IPS DF 6.9 (cell line): ENCODE measurements around the gene NUDT6.

Experiments
- DNase-seq: peaks from one replicate; pipeline ENCODE4 v3.0.0-alpha.2; 2013; ENCODE audit warnings: low read depth, low spot score
- H3K27ac ChIP-seq: one replicate; pipeline ENCODE4 v1.5.1; 2013; ENCODE audit warnings: low read length, control low read depth
- H3K27me3 ChIP-seq: 2 replicates; pipeline ENCODE4 v1.6.1; 2013; ENCODE audit warnings: mild to moderate bottlenecking, low read length; ENCODE audit not compliant: control insufficient read depth, insufficient read depth
- H3K36me3 ChIP-seq: 2 replicates; pipeline ENCODE4 v1.6.1; 2013; ENCODE audit warnings: low read length; ENCODE audit not compliant: control insufficient read depth, insufficient read depth
- H3K4me1 ChIP-seq: 2 replicates; pipeline ENCODE4 v1.6.1; 2013; ENCODE audit warnings: low read length; ENCODE audit not compliant: control insufficient read depth, insufficient read depth
- H3K4me3 ChIP-seq: 2 replicates; pipeline ENCODE4 v1.5.1; 2013; ENCODE audit warnings: mild to moderate bottlenecking, low read length
- H3K9me3 ChIP-seq: 2 replicates; pipeline ENCODE4 v1.6.1; 2013; ENCODE audit warnings: low read length, inconsistent platforms; ENCODE audit not compliant: control insufficient read depth, insufficient read depth
- WGBS: extraction: QIAGEN DNeasy Blood & Tissue Kit; methylation state at CpG from one replicate; pipeline ENCODE4 v1.1.7; 2013; ENCODE audit warnings: mixed read lengths, missing lambda C conversion rate; ENCODE audit not compliant: insufficient read length, insufficient coverage; 5-methylcytosine and 5-hydroxymethylcytosine counted together

Gene NUDT6

DNA sequence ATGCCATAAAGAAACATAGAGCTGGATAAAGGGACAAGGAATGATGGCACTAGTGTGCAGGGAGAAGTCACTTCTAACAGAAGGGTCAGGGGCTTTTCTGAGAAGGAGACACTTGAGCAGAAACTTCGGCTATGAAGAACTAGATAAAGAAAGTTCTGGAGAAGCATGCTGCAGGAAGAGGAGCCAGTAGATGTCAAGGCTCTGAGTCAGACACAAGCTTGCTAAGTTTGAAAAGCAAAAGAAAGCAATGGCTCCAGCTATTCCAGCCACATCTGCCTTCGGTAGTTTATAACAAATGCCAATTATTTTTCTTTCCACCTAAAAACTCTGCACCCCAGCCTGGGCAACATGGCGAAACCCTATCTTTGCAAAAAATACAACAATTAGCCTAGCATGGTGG, 7.5 kb downstream of the NUDT6 start:
- Histone ChIP-seq H3K4me3 (no peak overlapping the region), H3K27ac (no peak overlapping the region), H3K4me1 (no peaks in the 10 kb centered on the region), H3K27me3 (no peaks in the 10 kb centered on the region), H3K9me3 (no peaks in the 10 kb centered on the region), H3K36me3 (no peaks in the 10 kb centered on the region)
- no CpG with 5 or more reads among the region's 3 CpGs for WGBS
- DNase-seq: no peak

DNA sequence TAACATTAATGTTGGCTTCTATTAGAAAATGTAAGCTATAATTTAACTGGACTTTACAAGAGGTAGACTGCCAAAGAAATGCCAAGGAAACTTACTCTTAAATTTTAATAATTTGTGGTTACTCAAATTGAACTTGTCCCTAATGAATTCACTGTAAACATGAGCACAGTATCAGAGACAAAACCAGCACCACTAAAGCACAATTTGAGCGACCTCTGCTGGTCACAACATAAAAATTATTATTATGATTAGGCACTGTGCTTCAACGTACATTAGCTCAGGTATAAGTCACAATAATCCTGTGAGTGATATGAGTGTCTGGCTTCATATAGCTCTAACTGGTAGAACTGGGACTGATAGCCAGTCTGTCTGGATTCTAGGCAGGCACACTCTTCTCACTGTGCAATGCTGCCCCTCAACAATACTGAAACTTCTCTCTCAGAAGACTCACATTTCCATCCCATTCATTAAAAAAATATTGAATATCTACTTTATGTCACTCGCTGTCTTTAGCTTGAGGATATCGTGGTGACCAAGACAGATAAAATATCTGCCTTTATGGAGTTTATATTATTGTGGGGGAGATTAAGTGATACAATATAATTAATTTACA, 8.0 kb downstream of the NUDT6 start:
- WGBS: no CpG with 5 or more reads among the region's 4 CpGs
- Histone ChIP-seq H3K27ac (no peak overlapping the region), H3K36me3 (no peaks in the 10 kb centered on the region), H3K27me3 (no peaks in the 10 kb centered on the region), H3K9me3 (no peaks in the 10 kb centered on the region), H3K4me3 (no peak overlapping the region), H3K4me1 (no peaks in the 10 kb centered on the region)
- DNase-seq: no peak

DNA sequence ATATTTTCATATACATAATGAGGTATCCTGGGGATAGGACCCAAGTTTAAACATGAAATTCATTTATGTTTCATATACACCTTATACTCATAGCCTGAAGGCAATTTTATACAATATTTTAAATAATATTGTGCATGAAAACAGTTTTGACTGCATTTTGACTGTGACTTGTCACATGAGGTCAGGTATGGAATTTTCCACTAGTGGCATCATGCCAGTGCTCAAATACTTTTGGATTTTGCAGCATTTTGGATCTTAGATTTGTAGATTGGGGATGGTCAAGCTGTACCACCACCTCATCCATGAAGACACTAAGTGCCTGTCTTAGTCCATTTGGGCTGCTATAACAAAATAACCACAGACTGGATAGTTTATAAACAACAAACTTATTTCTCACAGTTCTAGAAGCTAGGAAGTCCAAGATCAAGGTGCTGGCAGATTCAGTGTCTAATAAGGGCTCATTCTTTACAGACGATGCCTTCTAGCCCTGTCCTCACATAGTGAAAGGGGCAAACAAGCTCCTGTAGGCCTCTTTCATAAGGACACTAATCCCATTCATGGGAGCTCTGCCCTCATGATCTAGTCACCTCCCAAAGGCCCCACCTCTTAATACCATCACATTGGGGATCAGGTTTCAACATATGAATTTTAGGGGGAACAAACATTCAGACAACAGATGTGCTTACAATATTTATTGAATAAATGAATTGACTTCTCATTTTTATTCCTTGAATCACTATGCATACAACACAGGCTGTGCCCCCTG, 9.4 kb downstream of the NUDT6 start:
- no peaks in the 10 kb centered on the region; the same call in 1 of the 2 replicates for H3K36me3 ChIP-seq
- H3K4me3 ChIP-seq: no peak overlapping the region
- DNase-seq: no peak
- no CpG with 5 or more reads among the region's 1 CpG for WGBS
- no peaks in the 10 kb centered on the region for H3K4me1 ChIP-seq
- no peaks in the 10 kb centered on the region for H3K9me3 ChIP-seq
- no peaks in the 10 kb centered on the region for H3K27me3 ChIP-seq
- no peak overlapping the region for H3K27ac ChIP-seq

DNA sequence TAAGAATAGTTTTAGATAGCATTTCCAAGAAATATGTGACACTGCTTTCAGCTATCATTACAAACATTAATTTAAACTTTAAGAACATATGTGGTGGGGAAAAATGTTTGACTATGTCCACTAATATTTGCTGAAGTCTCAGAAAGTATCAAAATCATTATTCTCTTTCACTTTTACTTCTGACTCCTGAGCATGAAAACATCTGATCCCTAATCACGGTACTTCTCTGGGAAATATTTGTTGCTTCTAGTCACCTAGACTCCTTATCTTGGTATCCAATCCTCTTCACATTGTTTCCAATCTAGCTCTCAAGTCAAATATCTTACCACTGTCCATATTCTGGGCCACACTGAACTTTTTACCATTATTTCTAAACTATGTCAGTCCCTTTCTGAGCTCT, 10.8 kb downstream of the NUDT6 start:
- H3K4me1 ChIP-seq: no peaks in the 10 kb centered on the region
- no CpG with 5 or more reads among the region's 1 CpG for WGBS
- H3K36me3 ChIP-seq: no peaks in the 10 kb centered on the region; the same call in 1 of the 2 replicates
- H3K4me3 ChIP-seq: no peak overlapping the region
- DNase-seq: no peak
- no peak overlapping the region for H3K27ac ChIP-seq
- H3K9me3 ChIP-seq: no peaks in the 10 kb centered on the region
- H3K27me3 ChIP-seq: no peaks in the 10 kb centered on the region

DNA sequence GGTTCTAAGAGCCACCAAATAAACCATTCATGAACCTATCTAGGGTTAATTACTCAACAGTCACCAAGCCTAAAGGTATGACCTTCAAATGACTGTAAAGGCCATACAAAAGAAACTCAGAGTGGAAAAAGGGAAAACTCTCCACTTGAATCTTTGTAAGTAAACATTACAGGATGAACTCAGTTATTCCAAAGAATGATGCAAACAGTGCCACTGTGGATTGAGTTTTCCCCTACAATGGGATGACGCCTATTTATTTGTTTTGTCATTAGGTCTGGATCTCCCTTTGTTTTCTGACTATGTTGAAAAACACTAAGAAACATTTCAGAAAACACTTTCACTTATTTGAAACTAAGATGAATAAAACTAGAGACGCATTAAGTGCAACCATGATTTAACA, 12.7 kb downstream of the NUDT6 start:
- no peak for DNase-seq
- WGBS: no CpG with 5 or more reads among the region's 2 CpGs

DNA sequence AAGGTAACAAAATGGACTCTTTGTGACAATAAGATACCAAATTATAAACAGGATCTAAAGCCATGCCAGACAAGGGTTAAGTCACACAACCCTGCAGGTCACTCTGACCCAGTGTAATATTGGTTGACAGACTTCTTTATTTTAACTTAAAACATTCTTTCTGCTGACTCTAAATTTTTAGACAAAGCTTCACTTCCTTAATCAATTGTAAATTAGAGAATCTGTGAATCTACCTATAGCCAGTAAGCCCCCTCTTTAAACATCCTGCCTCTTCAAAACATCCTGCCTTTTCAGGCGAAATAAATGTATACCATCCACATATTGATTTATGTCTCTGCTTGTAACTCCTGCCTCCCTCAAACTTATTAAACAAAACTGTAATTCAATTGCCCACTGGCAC, 14.2 kb downstream of the NUDT6 start:
- Histone ChIP-seq H3K27me3 (no peaks in the 10 kb centered on the region), H3K36me3 (no peaks in the 10 kb centered on the region; the same call in 1 of the 2 replicates), H3K4me3 (no peak overlapping the region), H3K9me3 (no peaks in the 10 kb centered on the region), H3K4me1 (no peaks in the 10 kb centered on the region), H3K27ac (no peak overlapping the region)
- no CpG with 5 or more reads among the region's 1 CpG for whole genome bisulfite sequencing
- no peak for DNase-seq

More for the DNA sequence above, 12.7 kb downstream of the NUDT6 start:
- Histone ChIP-seq H3K9me3 (no peaks in the 10 kb centered on the region), H3K4me1 (no peaks in the 10 kb centered on the region), H3K27me3 (no peaks in the 10 kb centered on the region), H3K4me3 (no peak overlapping the region), H3K36me3 (no peaks in the 10 kb centered on the region; the same call in 1 of the 2 replicates), H3K27ac (no peak overlapping the region)

DNA sequence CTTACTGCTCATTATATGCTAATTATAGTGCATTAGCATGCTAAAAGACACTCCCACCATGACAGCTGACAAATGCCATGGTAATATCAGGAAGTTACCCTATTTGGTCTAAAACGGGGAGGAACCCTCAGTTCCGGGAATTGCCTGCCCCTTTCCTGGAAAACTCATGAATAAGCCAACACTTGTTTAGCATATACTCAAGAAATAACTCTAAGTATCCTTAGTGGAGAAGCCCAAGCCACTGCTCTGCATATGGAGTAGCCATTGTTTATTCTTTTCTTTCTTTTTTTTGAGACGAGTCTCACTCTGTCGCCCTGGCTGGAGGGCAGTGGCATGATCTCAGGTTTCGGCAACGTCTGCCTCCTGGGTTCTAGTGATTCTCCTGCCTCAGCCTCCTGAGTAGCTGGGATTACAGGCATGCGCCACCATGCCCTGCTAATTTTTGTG, 15.5 kb downstream of the NUDT6 start:
- H3K27ac ChIP-seq: no peak overlapping the region
- no peak overlapping the region for H3K4me3 ChIP-seq
- no peaks in the 10 kb centered on the region for H3K4me1 ChIP-seq
- H3K36me3 ChIP-seq: no peaks in the 10 kb centered on the region; the same call in 1 of the 2 replicates
- H3K27me3 ChIP-seq: no peaks in the 10 kb centered on the region
- H3K9me3 ChIP-seq: no peaks in the 10 kb centered on the region
- WGBS: no CpG with 5 or more reads among the region's 7 CpGs
- DNase-seq: no peak

DNA sequence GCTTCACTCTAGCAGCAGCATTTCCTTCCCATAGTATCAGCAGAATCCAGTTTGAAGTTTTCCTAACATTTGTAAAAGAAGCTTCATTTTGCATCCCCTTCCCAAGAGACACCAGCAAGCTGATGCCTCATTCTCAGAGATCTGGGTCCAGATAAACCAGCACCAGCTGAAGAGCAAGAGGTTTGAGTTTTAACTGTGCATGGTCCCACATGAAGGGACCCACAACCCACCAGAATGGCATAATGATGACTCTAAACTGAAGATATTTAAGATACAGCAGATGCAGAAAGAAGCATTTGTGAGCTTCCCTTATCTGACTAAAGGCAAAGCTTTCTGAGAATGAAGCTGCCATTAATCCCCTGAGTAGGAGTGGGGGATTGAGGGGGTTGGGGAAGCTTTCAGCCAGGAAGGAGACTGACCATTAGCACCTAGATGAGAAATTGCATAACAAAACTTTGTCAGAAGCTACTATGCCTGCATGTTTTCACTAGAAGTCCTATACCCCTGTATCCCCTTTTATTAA, 18.6 kb downstream of the NUDT6 start:
- Histone ChIP-seq H3K27ac (no peak overlapping the region), H3K4me3 (no peak overlapping the region)

DNA sequence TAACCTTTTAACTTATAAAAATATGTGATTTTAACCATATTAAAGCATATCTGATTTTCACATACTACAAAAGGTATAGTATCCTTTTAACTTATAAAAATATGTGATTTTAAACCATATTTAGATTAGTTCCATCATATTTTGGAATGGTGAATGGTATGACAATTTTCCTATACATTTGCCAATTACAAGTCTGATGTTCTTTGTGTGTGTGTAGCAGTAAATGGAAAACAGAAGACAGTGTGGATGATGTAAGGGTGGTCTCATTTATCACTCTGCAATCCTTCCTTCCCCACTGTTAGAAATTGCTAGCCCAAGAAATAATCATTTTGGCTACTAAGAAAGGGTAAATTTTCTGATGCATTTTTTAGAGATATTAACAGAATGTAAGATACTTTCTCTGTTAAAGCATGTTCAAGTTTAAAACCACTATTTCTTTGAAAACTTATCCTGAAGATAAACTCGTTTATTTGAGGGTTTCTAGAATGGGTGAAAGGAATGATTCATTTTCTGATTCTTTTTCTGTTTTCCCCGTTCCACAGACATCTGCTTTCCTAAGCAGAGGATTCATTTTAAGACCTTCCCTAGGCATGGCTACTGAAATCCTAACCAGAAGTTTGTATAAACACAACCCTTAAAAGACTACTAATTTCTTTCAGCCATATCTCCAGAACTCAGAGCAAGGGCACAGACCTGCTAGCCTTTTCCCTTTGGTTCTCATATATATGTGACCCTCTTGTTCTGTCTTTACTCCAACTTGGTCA, 21.0 kb downstream of the NUDT6 start:
- H3K4me1 ChIP-seq: no peaks in the 10 kb centered on the region
- H3K27me3 ChIP-seq: no peaks in the 10 kb centered on the region
- no peak overlapping the region for H3K27ac ChIP-seq
- H3K9me3 ChIP-seq: no peaks in the 10 kb centered on the region
- H3K4me3 ChIP-seq: no peak overlapping the region
- DNase-seq: no peak
- no peaks in the 10 kb centered on the region for H3K36me3 ChIP-seq
- WGBS: no CpG with 5 or more reads among the region's 2 CpGs

More for the DNA sequence above, 18.6 kb downstream of the NUDT6 start:
- H3K4me1 ChIP-seq: no peaks in the 10 kb centered on the region
- no peaks in the 10 kb centered on the region; the same call in 1 of the 2 replicates for H3K36me3 ChIP-seq
- no peaks in the 10 kb centered on the region for H3K27me3 ChIP-seq
- no peak for DNase-seq
- no peaks in the 10 kb centered on the region for H3K9me3 ChIP-seq

DNA sequence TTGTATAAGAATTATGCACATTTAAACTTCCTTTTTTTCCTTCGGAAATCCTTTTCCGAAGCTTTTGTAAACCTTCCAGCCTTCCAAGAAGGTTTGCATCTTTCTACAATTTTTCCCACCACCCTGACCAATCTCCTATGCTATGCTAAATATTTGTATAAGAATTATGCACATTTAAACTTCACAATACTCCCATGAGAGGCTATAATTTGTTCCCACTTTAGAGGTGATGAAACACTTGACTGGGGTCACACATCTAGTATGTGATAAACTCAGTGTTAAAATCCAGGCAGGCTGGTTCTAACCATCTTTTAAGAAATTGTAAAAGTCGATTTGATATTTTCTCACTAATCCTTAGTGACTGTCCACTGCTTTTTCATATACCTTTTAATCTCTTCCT, 22.1 kb downstream of the NUDT6 start:
- H3K4me1 ChIP-seq: no peaks in the 10 kb centered on the region
- no peak overlapping the region for H3K4me3 ChIP-seq
- DNase-seq: no peak
- no peaks in the 10 kb centered on the region for H3K9me3 ChIP-seq
- WGBS: no CpG with 5 or more reads among the region's 3 CpGs
- H3K27me3 ChIP-seq: no peaks in the 10 kb centered on the region
- H3K36me3 ChIP-seq: peaks cover 2% of the 10 kb centered on the region; the same call in 1 of the 2 replicates
- no peak overlapping the region for H3K27ac ChIP-seq
